HG03354 (cell line): Measurements from ENCODE around the gene FCN2.

Experiments
- ATAC-seq: cut with Tn5 transposase; IDR thresholded peaks from one replicate; pipeline ENCODE4 v1.9.1; 2021; ENCODE audit warnings: mild to moderate bottlenecking; ENCODE audit not compliant: unreplicated experiment, poor library complexity, severe bottlenecking

The FCN2 gene

DNA sequence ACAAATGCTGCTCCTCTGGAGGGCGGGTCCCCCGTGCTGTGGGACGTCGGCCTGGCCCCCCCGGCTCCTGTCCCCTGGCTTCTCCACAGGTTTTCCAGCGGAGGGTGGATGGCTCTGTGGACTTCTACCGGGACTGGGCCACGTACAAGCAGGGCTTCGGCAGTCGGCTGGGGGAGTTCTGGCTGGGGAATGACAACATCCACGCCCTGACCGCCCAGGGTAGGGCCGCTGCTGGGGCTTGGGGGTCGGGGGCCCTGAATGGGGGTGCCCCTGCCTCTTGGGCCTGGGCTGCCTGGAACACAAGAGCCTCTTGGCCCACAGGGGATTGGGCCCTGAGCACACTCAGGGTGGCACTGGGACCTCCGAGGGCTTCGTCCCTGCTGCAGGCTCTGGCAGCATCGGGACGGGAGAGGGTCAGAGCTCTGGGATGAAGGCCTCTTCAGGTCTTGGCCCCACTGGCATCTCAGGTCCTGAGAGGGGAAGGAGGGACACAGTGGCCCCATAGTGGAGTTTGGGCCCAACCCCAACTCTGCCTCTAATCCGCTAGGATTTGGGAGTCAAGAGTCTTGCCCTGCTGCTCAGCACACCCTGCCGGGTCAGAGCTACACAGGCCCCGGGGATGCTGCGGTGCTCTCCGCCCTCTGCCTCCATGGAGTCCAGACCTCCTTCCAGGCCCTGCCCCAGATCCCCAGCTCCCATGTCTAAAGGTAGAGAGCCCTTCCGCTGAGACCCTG lies 5.2 kb downstream of the FCN2 start:
- ATAC-seq = no peak

DNA sequence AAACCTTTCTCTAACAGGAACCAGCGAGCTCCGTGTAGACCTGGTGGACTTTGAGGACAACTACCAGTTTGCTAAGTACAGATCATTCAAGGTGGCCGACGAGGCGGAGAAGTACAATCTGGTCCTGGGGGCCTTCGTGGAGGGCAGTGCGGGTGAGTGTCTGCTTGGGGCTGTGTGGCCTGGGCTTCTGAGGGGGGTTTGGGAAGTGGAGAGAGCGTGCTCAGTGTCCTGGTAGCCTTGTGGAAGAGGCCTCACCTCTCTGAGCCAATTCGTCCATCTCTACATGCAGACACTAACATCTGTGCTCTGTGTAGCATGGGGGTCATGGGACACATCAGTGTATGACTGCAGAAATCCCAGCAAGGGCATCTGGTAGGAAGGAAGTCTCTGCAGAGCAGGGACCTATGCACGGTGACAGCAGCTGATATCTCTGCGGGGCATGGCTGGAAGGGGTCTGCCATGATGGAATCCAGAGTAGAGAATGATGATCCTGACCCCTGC lies 5.9 kb downstream of the FCN2 start:
- ATAC-seq = no peak

DNA sequence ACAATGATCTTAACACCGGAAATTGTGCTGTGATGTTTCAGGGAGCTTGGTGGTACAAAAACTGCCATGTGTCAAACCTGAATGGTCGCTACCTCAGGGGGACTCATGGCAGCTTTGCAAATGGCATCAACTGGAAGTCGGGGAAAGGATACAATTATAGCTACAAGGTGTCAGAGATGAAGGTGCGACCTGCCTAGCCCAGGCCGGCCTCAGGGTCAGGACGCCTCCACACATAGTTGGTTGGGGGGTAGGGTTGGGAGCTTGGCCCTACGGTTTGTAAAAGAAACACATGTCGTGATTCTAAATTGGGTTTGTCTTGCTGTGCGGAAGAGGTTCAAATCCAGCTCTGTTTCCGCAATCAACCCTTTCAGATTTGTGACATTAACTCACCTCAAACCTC lies 6.6 kb downstream of the FCN2 start:
- no peak for ATAC-seq

DNA sequence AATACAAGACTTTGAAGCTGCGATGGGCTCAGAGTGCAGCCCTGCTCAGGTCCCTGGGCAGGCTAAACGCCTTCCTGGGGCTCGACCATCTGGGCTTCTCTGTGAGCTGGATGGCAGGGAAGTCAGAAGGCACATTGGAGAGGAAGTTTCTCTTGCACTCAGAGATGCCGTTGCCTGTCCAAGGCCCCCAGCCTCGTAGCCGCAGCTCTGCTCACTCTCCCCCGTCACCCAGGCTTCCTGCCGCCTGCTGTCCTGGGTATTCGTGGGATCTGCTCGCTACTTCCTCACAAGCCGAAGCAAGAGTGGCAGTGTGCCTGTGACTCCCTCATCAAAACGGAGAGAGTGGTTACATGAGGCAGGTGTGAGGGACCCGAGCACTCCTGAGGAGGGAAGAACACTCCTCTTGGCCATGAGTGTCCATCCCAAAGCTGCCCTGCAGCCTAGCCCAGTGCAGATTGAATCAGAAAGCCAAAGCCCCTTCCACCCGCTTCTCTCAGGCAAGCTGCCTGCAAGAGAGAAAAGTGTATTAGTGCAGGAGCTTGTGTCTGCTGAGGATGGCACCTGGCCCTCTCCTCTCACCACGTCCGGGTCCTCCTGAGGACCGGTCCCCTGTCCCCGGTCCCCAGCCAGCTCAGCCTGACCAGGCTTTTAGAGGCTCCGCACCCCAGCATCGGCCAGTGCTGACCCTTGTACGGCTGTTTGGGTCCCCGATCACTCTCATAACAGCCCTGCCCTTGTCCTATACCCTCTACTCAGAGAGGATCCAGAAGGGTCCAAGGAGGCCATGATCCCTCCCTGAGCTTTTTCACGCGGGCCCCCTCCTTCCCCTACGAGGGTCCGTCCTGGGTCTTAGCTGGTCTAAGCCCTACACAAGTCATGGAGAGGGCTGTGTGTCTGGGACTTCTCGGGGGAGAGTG lies 7.3 kb downstream of the FCN2 start:
- ATAC-seq = no peak

DNA sequence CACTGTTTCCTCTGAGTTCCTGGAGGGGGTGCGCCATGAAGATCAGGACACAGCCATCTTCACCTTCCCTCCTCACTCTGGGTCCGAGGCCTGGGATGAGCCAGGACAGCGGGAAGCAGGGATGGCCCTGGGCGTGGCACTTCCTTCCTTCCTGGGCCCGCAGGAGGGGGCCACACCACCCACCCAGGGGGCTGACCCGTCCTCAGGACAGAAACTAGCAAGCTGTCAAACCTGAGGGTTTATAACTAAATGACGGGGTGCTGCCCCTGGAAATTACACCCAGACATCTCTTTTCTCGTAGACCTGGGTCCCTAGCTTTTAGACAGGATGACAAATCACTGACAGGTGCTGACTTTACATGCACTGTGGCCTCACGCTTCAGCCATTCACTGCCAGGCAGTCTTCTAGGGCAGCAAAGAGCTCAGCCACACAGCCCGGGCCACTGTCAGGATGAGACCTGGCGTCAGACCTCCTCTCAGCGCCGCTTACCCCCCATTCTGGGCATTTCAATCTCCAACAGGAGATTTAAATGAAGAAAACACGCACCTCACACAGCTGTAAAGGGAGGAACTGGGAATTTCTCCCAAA lies 8.1 kb downstream of the FCN2 start:
- ATAC-seq = no peak

DNA sequence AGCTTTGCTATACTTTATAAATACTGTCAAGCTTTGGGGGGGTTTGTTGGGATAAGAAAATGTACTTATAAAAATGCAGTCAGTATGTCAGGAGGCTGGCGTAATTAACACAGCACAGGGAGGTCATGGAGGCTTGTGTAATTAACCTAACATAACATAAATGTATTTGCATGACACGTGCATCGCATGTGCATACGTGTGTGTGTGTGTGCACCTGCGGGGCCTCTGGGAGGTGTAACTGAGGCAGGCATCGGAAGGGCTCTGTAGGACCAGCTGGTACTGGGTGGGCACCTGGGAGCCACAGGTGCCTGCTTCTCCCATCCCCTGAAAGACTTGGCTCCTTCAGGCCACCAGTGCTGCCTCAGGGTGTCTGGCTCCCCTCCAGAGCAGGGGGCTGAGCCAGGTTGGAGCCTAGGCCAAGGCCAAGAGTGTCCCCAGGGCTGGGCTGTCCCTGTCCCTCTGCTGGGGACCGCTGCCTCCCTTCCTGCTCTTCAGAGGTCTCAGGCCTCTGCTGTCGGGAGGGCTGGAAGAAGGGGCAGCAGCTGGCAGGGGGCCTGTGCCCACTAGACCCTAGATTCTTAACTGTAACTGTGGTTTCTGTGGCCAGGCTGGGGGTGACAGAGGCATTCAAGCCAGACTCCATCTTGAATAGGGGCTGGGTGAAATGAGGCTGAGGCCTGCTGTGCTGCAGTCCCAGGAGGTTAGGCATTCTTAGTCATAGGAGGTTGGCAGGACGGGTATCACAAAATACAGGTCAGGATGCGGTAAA lies 9.0 kb downstream of the FCN2 start:
- ATAC-seq = no peak

DNA sequence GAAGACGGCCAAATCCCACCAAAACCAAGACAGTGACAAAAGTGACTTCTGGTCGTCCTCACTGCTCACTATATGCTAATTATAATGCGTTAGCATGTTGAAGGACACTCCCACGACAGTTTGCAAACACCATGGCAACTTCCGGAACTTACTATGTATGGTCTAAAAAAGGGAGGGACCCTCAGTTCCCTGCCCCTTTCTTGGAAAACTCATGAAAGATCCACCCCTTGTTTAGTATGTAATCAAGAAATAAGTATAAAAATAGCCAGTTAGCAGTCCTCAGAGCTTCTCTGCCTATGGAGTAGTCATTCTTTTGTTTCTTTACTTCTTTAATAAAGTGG lies 9.5 kb downstream of the FCN2 start:
- no peak for ATAC-seq

DNA sequence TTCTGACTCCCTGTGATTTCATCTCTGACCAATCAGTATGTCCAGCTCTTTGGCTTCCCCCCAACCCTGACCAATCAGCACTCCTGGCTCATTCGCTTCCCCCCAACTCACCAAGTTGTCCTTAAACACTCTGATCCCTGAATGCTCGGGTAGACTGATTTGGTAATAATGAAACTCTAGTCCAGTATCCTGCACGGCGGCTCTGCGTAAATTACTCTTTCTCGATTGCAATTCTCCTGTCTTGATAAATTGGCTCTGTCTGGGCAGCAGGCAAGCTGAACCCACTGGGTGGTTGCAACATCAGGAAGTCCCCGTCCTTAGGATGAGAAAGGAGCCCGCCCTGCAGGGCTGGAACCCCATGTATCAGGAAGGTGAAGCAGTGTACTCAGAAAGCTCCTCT lies 10.4 kb downstream of the FCN2 start:
- no peak for ATAC-seq

DNA sequence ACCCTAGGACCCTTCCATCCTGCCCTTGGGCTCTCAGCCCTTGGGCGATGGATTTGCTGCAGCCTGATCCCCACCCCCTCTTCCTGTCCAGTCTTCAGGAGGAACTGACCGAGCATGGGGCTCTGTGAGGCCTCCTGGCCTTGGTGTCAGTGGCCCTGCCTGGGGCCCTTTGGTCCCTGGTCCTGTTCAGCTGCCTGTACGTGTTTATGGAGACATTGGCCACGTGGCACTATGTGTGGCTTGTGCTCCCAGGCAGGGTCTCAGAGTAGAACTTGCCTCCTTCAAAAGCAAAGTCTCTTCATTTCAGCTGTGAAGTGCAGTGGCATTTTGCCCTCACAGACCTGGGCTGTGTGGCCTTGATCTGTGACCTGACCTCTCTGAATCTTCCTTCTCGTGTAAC lies 11.1 kb downstream of the FCN2 start:
- ATAC-seq = no peak

DNA sequence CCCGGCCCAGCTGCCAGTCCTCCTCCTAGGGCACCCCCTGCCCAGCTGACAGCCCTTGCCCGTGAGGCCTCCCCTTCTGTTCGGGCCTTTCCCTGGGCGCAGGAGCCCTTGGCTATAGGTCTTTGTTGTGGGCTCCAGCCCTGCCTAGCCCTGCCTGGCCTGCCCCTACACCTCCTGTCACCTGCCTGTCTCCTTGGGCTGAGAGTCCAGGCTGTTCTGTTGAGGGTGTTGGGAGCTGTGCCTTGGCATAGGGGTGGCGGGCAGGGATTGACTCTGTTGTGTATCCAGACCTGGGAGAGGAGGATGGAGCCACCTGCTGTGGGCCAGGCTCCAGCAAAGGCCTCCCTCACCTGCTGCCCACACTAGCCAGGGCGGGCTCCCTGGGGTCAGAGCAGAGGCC lies 11.6 kb downstream of the FCN2 start:
- no peak for ATAC-seq

DNA sequence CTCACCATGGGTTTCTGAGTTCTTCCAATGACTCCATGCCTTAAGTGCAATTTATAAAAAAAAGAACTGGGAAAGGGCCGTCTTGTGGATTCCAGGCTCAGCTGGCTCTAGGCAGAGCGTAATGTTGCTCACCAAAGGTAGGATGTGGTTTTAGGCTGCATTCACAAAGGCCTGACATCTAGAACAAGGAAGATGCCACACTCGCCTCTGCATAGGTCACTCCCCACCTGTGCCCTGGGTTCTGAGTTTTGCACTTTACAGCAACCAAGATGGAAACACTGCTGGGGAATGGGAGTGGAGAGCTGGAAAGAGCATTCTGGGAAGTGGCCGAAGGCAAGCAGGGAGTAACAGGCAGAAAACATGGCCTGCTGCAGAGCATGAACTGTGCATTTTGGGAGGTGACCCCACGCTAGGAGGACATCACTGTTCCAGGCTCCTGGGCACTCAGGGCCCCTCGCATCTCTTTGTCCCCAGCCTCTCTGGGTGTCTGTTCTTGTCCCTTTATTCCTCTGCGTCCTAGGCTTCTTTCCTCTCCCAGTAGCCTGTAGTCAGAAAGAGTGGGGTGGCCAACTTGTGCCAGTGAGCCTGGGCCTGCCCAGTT lies 12.3 kb downstream of the FCN2 start:
- ATAC-seq = no peak

DNA sequence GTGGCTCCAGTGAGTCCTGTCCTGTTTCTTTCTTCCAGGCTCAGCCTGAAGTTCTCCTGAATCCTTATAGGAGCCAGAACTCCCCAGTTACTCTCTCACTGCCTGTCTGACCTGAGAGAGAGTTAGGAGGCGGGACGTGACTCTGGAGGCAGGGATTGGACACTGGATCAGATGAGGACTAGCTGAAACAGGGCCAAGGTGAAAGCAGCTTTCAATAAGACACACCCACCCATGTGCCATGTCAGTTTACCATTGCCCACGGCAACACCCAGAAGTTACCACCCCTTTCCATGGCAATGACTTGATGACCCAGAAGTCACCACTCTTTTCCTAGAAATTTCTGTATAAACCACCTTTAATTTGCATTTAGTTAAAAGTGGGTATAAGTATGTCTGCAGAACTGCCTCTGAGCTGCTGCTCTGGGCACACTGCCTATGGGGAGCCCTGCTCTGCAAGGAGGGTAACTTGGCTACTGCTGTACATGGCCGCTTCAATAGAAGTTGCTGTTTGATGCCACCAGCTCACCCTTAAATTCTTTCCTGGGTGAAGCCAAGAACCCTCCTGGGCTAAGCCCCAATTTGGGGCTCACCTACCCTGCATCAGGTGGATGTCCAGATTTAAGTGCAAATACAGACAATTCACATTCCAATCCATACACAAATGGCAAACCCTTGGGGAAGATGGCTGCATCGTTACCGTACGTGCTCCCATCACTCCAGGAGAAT lies 13.7 kb downstream of the FCN2 start:
- ATAC-seq = no peak

DNA sequence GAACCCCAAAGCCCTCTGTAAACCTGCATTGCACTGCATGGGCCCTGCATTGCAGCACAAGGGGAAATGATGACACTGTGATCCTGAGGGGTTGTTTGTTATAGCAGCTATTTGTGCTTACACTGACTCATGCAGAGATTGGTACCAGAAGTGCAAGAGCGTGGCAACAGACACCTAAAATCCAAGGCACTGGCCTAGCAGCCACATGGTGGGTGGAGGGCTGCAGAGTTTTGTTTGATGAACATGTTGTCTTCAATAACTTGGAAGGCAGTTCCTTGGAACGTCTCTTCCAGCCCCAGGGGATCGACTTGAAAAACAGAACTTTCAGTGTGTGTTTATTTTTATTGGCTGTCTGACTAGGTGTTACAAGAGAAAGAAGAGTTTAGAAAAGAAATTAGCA lies 14.5 kb downstream of the FCN2 start:
- no peak for ATAC-seq

DNA sequence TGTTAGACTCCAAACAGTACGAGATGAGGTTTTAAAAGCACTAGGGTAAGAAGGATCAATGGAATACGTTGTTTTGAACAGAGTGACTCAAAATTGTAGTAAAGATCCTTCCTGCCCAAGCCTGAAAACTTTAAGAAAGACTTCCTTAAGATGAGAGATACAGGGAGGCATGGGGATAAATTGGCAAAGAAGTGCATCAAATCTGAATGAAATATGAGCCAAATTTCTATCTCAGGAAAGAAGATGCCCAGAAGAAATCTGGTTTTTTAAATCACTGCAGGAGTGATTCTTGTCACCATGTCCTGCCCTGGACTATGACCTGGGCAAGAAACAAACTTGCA lies 14.9 kb downstream of the FCN2 start:
- no peak for ATAC-seq

DNA sequence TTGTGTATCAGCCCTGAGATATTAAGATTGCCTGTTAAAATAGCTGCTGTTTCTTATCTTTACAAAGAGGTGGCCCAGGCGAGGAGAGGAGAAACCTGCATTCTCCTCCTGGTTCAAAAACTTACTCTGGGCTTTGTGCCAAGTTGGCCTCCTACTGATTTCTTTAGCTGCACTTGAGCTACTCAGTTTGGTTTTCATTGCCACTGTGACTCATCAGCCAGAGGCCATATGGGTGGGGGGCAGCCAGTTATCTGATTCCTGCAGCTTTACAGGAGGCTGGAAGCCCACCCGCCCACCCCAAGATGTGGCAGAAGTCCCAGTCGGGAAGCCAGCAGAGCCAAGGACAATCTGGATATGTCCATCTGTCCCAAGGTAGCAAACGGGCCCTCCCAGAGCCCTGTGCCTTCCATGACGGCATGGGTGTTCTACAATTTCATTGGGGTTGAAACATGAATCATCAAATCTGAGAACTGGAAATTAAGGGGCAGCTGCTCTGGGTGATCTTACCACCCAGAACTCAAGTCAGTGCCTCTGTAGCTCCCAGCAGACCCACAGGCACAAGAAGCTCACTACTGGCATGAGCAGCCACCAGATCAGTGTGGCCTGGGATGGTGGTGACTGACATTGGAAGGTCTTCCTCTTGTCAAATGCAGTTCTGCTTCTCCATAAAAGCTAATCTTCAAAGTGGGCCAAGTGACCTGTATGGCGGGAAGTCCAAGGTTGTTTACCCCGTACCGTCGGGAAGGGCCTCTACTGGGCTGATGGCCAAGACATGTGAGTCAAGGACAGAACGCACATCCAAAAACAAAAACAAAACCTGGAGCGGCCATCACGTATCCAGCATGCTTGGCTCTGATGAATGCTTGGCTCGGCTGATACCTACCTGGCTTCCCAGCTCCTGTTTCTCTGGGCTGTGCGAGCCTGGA lies 15.6 kb downstream of the FCN2 start:
- ATAC-seq = no peak

DNA sequence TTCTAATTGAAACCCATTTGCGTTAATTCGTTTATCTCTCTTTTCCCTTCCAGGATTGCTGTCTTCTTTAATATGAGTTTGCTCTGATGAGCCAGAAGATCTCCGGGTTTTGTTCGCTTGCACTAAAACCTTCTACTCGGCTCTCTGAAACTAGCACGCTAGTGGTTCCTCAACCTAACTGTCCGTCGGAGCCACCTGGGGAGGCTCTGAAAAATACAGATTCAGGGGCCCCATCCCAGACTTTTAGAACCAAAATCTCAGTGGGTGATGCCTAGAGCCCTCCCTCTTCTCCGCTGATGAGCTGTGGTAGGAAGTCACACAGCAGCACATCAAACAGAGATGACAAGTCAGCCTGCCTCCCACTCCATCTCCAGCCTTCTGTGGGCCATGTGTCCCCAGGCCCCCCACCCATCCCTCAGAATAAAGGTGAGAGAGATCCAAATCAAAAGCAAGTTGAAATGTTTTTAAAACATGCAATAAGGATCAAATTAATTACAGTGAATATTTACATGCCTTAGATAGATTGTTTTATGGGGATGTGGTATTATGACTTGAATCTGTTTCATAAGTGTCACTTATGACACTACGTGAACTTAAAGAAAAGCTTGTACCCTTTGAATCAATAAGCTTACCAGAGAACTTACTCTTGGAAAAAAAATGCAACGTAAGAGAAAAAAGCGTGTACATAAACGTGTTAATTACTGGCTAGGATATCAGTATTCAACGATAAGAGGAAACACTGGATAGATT lies 16.4 kb downstream of the FCN2 start:
- ATAC-seq = no peak

DNA sequence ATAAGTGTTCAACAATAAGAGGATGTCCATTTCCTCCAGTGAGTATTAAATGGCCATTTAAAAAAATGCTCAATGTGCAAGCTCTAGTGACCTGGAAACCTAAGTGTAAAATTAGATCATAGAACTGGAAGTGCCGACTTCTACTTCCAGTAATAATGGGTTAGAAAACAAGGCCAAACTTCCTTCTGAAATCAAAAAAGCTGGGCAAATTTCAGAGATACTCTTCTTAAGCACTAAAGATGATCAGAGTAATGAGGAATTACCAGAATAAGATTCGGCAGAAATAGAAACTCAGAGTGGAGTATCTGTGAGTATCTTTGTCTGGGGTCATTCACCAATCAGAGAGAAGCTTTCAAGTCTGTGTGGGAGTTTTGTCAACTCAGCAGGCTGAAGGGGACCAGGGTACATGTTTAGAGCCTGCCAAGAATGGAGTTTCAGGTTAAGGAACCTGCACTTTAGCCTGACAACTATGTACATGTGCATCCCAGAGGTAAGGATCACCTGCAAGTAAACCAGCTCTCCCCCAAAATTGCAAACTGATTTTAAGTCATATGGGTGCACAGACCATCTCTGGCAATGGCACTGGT lies 17.1 kb downstream of the FCN2 start:
- ATAC-seq = no peak
